GM18499 (cell line): ENCODE data around the gene DCBLD1.

Source experiments
- ATAC-seq: cut with Tn5 transposase; IDR thresholded peaks from one replicate; pipeline ENCODE4 v1.9.1; 2021; ENCODE audit warnings: moderate number of reproducible peaks; ENCODE audit not compliant: insufficient read depth, unreplicated experiment

Gene DCBLD1

GRCh38 chr6:117469356-117469755 lies 13.1 kb upstream of the DCBLD1 start:
- no peak for ATAC-seq

- no peak for ATAC-seq
These were observed 12.7 kb upstream of the DCBLD1 start for GRCh38 chr6:117469791-117470190.

DNA sequence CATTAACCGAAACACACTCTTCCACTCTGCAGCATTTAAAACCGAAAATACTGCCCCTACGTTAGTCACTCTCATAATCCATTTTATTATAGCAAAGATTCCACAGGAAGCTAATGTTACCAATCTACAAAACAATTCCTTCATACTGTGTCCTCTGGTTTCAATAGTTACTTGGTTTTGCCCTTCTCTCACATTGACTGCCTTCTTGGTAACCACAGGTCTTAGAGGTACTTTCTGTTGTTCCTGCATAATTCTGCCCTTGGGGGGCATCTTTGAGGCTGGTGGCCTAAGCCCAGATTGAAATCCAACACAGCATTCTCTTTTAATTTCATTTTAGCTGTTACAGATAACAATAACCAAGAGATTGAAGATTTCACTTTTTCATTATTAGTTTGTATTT lies 9.8 kb upstream of the DCBLD1 start:
- no peak for ATAC-seq

- ATAC-seq: no peak
These were observed 9.1 kb upstream of the DCBLD1 start for GRCh38 chr6:117473401-117473800.

DNA sequence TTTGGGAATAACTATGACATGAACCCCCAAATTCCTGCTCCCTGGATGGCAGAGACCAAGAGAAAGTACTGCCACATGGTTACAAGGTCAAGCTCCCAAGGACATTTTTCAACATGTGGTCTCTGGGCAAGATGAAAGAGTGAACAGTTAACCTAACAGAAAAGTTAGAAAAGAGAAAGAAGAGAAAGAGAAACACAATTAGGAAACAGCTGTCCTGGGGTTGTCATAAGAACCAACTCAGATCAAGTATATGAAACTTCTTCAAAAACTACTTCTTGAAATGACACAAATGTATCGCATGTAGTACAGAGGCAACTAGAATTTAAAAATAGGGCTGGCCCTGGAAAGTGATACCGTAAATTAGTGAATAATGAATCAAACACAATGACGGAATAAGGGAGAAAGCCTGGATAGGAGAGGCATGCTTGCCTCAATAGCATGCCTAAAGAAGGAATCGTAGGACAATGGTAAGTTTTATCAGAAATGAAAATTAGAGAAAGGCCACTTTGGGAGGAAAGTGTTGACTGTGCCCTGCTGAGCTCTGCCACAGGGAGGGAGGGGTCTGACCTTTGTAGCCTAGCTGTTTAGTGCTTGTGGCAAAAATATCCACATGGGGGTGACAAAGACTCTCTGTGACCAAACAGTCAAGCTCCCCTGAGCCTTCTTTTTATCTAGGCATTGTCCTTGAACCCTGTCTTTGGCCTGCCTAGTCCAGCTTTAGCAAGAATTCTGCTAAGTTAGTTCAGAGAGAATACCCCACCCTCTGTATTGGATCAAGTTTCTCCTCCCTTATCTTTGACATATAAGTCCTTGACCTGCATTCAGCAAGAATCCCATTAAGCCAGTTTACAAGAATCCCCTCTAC lies 4.3 kb upstream of the DCBLD1 start:
- no peak for ATAC-seq

- no peak for ATAC-seq
These were observed 3.6 kb upstream of the DCBLD1 start for GRCh38 chr6:117478853-117479231.

DNA sequence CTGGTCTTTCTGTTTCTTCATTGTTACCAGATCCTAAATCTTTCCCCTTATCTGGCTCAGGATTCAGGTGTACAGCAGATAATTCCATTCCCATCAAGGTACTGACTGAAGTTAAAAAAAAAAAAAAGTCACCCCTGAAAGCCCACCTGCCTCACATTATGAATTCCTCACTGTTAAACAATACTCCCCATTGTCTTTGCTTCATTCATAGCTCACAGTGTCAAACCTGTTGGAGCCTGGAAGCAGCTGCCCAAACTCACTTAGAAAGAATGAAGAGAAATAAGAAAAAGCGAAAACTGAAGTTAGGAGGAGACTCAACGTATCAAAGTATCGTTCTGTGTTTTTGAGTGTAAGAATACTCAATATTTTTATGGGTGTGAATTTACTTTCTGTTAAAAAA lies 1.8 kb upstream of the DCBLD1 start:
- ATAC-seq: no peak

- ATAC-seq: no peak
These were observed 1.1 kb upstream of the DCBLD1 start for GRCh38 chr6:117481278-117481925.

- peak; percentile 0 for ATAC-seq
These were observed 591 bp upstream of the DCBLD1 start for GRCh38 chr6:117481926-117482239.

- no peak for ATAC-seq
These were observed 650 bp downstream of the DCBLD1 start for GRCh38 chr6:117483004-117483644.

DNA sequence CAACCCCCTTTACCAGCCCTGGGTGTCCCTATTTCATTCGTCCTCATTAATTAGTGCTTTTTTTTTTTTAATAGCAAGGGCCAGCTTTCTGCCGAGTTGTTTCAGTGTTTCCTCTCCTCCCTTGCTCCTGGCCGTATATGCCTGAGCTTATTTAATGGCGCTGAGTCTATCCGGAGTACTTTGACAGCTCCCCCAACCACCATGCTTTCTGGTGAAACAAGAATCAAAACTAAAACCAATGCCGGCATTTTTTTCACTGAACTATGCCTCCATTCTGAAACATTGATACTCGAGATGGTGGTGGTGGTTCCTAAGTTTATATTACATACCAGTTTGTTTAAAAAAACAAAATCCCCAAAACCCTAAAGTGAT lies 1.2 kb downstream of the DCBLD1 start:
- no peak for ATAC-seq

DNA sequence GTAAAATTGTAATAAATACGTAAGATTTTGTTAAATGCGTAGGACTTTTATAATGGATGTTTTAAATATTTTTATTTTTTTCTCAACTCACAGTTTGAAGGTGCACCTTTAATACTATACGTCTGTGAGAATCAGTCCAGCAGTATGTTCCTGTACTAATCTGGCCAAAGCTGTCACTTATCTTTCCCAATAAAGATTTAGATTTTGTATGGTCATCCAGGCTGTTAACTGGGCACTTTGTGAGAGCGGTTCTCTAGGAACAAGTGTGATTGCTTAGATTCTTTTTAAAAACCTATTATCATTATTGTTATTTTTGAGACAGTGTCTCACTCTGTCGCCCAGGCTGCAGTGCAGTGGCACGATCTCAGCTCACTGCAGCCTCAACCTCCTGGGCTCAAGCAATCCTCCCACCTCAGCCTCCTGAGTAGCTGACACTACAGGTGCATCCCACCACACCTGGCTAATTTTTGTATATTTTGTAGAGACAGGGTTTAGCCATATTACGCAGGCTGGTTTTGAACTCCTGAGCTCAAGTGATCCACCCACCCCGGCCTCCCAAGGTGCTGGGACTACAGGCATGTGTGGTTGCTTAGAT lies 1.7 kb downstream of the DCBLD1 start:
- no peak for ATAC-seq

GRCh38 chr6:117485433-117485832 lies 3.0 kb downstream of the DCBLD1 start:
- ATAC-seq: no peak

DNA sequence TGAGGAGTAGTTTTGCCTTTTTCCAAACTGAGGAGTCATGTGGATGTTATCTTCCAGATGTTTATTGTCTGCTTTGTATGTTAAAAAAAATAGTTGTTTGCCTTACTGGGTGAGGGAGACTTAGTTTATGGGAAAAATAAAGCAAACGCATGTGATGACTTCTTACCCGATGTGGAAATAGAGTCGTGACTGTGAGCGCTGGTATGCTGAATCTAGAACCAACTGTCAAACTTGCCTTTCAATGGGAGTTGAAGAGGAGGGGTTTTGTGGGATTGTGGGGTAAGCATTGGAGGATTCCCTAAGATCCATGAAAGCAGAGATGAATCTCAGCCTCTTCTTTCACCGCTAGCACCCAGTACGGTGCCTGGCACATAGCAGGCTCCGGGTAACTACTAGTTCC lies 5.3 kb downstream of the DCBLD1 start:
- ATAC-seq: no peak

DNA sequence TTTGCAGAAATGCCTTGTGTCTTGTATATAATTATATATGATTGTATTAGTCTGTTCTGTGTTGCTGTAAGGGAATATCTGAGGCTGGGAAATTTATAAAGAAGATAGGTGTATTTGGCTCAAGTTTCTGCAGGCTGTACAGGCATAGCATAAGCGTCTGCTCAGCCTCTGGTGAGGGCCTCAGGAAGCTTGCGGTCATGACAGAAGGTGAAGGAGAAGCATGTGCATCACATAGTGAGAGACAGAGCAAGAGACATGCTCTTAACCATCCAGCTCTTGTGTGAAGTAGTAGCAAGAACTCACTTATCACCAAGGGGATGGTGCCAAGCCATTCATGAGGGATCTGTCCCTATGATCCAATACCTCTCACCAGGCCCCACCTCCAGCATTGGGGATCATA lies 6.5 kb downstream of the DCBLD1 start:
- no peak for ATAC-seq

DNA sequence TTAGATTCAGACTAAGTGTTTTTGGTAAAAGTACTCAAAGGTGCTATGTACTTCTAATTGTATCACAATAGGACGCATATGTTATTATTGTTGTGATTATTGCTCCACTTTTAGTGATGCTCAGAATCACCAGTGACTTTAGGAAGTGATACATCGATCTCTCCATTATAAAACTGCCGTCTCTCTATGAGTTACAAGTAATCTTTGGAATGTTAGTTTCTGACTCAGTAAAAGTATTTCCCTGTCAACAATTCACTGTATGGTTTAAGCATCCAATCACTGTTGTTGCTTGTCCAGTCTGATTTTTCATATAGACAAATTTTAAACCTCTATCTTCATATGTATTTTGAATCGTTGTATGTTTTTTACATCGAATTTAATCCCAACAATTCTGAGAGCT lies 9.4 kb downstream of the DCBLD1 start:
- no peak for ATAC-seq

GRCh38 chr6:117493470-117493869 lies 11.0 kb downstream of the DCBLD1 start:
- no peak for ATAC-seq

DNA sequence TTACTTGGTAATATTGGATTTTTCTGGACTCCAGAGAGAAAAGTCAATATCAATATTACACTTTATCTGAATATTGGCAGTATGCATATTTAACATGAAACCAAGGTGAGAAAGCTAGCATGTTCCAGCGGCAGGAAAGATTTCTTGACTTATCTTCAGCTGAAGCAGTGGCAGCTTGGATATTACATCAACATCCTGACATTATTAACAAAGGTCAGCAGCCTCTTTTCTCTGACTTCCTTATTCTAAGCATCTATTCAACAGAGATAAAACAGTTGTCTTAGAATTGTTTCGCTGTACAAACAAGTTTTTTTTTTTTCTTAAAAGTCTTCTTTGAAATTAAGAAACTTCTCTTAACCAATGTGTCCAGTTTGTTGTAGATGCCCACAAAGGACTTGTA lies 11.8 kb downstream of the DCBLD1 start:
- ATAC-seq: no peak

- ATAC-seq: no peak
These were observed 12.3 kb downstream of the DCBLD1 start for GRCh38 chr6:117494694-117495318.

GRCh38 chr6:117495425-117495824 lies 13.0 kb downstream of the DCBLD1 start:
- no peak for ATAC-seq

DNA sequence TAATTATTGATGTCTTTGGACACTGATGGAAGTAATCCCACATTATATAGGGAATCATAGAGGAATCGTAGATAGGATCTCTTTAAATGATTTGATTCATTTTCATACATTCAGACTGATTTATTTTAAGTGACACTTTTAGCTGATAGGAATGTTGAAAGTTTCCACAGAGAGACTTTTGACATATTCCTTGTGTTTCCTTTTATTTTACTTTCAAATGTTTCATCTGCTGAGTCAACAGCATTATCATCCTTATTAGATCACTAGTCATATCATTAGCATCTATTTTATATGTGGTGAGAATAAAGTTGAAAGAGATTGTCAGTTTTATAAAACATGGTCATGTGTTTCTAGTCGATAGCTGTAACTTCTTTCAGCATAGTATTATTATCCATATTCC lies 13.4 kb downstream of the DCBLD1 start:
- ATAC-seq: no peak
